Cardiac fibroblast (primary cell): ENCODE measurements around the gene SH3PXD2B.
"Not testable (repeated sequence)": the region's sequence is repeated elsewhere in the genome, so short reads cannot be mapped to it uniquely, and the experiment has no call there.

ENCODE experiments used
- DNase-seq, 2 donors: peaks; one replicate each; pipeline versions ENCODE4 v3.0.0 to v3.0.0-alpha.2; 2010; ENCODE audit warnings: low read depth in 2 of 2
- H3K4me3 ChIP-seq, 2 donors: replicated peaks in 1 of 2; 1 replicate in 1 of 2; 2 replicates in 1 of 2; pipeline ENCODE4 v1.5.1; 2011; ENCODE audit warnings: low read depth in 2 of 2, low read length in 2 of 2, mild to moderate bottlenecking in 2 of 2, moderate library complexity in 1 of 2
- CTCF ChIP-seq: IDR thresholded peaks from one replicate; pipeline ENCODE4 v1.5.1; 2011; ENCODE audit warnings: low read depth, mild to moderate bottlenecking, low read length, inconsistent platforms

SH3PXD2B gene

GRCh38 chr5:172402531-172403188 lies 51.7 kb downstream of the SH3PXD2B start:
- no peak overlapping the region for H3K4me3 ChIP-seq
- no peak for DNase-seq
- no peak for TF ChIP-seq CTCF

GRCh38 chr5:172402031-172402430 lies 52.3 kb downstream of the SH3PXD2B start:
- H3K4me3 ChIP-seq, DNase-seq: not testable (repeated sequence)

DNA sequence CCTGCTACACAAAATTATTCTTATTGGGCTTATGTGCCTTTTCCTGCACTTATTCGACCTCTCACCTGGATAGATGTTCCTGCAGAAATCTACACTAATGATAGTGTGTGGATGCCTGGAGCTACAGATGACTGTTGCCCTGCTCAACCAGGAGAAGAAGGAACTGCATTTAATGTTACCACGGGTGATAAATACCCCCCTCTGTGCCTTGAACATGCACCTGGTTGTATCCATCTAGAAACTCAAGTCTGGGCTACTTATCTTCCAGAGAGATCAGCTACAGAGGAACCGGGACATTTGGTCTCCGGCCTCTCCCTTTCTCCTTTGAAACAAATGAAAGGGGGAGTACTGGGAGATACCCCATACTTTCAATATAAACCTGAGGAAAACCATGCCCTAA lies 54.5 kb downstream of the SH3PXD2B start:
- no peak overlapping the region for H3K4me3 ChIP-seq
- no peak for TF ChIP-seq CTCF
- DNase-seq: no peak

DNA sequence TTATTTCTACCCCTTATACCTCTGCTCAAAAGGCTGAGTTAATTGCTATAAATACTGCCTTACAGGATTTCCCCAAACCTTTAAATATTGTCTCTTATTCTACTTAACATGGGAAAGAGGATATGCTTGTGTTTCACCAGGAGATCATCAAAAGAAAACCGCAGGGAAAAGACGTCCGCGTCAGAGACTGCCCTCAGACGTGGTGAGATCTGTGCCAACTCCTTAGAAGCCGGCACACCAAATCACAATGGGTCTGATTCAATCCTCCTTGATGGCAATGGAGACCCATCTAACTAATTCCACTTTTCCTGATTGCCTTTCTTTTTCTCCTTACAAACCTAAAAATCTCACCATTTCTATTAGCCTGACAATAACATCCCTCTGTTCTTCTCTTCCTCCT lies 55.0 kb downstream of the SH3PXD2B start:
- TF ChIP-seq CTCF: no peak
- DNase-seq: no peak
- no peak overlapping the region for H3K4me3 ChIP-seq

- DNase-seq, H3K4me3 ChIP-seq: not testable (repeated sequence)
Observed at GRCh38 chr5:172398645-172399044, 55.7 kb downstream of the SH3PXD2B start.

DNA sequence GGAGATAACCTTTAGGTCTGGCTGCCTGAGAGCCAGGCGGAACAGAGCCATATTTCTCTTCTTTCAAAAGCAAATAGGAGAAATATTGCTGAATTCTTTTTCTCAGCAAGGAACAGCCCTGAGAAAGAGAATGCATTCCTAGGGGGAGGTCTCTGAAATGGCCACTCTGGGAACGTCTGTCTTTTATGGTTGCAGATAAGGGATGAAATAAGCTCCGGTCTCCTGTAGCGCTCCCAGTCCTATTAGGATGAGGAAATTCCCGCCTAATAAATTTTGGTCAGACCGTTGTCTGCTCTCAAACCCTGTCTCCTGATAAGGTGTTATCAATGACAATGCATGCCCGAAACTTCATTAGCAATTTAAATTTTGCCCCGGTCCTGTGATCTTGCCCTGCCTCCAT lies 57.3 kb downstream of the SH3PXD2B start:
- not testable (repeated sequence) for H3K4me3 ChIP-seq, DNase-seq

DNA sequence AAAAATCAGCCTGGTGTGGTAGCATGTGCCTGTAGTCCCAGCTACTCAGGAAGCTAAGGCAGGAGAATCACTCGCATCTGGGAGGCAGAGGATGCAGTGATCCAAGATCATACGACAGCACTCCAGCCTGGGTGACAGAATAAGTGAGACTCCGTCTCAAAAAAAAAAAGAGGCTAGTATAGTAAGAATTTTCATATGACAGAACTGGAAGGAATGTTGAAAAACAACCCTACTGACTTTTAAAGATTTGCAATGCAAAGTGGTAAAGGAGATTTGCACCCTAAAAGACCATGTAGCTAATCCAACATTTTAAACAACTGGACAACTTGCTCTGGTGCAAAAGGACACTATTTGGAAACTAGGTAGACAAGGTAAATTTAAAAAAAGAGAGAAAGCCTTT lies 58.1 kb downstream of the SH3PXD2B start:
- no peak for DNase-seq
- TF ChIP-seq CTCF: no peak
- no peak overlapping the region for H3K4me3 ChIP-seq

DNA sequence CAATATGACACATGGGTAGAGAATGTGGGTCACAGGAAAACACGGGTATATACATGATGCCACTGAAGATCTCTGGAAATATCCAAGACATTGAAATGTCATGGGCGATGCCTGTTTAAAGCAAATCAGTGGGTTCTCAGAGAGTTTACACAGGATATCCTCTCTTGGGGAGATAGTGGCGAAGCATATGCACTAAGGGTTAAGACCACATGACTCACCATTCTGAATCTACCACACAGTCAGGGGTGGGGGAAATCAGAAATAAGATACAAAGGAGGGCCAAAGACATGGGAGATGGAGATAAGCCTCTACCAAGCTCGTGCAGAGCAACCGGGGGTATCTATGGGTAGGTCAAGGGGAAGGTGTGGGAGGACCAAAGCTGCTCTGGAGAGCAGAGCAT lies 58.8 kb downstream of the SH3PXD2B start:
- TF ChIP-seq CTCF: no peak
- H3K4me3 ChIP-seq: no peak overlapping the region
- DNase-seq: no peak
